IPS-18c (cell line): Measurements from ENCODE around the gene MAP3K4.

ENCODE experiments used
- H3K4me3 ChIP-seq: 2 replicates; pipeline ENCODE4 v1.7.0; 2013; ENCODE audit warnings: low read depth, mild to moderate bottlenecking, low read length, moderate library complexity; ENCODE audit not compliant: insufficient read depth
- H3K9me3 ChIP-seq: one replicate; pipeline ENCODE4 v1.6.1; 2013; ENCODE audit warnings: mild to moderate bottlenecking, low read length, moderate library complexity; ENCODE audit not compliant: control insufficient read depth, insufficient read depth

MAP3K4 gene

DNA sequence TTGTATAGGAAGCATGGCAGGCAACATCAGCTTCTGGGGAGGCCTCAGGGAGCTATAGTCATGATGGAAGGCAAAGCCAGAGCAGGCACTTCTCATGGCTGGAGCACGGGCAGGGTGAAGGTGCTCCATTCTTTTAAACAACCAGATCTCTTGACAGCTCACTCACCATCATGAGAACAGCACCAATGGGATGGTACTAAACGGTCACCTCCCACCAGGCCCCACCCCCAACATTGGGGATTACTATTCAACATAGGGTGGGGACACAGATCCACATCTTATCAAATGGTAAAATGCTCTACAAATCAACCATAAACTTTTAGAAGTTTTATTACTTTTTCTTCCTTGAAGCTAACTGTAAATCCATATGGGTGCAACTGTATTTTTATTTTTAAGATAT lies 61.5 kb downstream of the MAP3K4 start:
- no peak overlapping the region for H3K4me3 ChIP-seq

DNA sequence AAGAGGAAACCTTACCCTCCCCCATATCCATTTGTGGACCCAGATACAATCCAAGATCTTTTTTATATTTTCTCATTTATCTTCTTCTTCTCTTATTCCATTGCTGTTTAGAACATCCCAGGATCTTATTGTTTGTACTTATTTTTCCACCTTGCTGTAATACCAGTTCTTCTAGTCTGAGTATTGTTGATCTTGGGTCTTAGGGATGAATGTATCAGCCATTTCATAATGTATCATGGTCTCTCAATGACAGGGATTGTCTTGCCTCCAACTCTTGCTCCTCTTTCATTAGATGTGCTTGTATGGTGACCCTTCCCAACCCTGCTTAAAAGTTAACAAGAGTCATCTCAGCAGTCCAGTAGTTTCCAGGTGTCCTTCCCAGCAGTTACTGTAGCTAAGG lies 63.3 kb downstream of the MAP3K4 start:
- H3K4me3 ChIP-seq: no peak overlapping the region
- H3K9me3 ChIP-seq: no peaks in the 10 kb centered on the region

More for the DNA sequence above, 61.5 kb downstream of the MAP3K4 start:
- no peaks in the 10 kb centered on the region for H3K9me3 ChIP-seq

DNA sequence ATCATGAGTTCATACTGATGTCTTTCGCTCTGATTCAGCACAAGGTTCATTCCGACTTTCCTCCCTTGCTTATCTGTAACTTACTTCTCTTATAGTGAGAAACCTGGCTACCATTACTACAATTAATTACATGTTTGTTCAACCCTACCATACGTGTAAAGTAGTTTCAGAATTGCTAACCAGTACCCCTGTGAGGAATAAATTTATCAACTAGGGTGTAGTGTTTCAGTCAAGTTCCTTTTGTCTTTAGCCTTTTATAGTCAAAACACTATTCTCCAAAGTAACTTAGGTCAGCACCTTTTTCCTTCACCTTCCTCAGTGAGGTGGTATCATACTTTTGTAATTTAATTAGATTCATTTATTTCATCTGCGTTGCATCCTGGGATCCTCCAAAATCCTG lies 64.9 kb downstream of the MAP3K4 start:
- Histone ChIP-seq H3K4me3 (no peak overlapping the region), H3K9me3 (no peaks in the 10 kb centered on the region)

DNA sequence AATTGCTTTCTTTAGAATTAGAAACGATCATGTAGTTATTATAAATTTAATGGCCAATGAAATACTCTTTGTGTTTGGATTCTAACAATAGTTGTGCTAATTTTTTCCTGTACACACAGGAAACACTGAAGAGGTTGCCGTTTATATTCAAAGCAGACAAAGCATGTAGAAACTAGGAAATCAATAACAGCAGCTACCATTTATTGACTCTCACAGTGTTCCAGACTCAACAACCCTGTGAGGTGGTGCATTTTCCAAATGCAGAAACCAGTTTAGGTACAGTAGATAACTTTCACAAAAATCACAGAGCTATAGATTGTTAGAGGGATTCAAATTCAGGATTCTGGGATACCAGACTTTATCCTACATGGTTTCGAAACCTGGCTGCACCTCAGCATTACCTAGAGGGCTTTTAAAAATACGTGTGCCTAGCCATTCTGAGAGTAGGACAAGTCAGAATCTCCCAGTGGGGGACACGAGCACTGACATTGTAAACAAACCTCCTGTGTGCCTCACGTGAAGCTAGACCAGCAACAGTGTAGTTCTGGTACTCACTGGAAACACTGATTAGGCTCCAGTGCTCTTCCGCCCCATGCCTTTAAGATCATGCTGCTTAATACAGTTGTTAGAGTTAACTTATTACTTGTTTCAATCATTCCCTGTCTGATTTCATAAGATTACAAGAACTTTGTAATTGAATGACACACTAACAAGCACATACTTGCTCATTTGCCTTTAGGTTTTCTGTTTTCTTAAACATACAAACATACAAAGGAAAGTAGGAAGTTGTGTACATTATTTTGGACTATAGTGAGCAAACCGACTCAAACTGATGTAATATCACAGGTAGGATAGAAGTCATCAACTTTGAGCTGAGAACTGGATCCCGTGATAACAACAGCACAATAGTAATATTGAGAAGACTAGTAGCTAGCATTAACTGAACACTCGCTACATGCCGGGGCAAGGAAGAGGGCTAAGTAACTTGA lies 65.8 kb downstream of the MAP3K4 start:
- no peaks in the 10 kb centered on the region for H3K9me3 ChIP-seq
- no peak overlapping the region for H3K4me3 ChIP-seq

DNA sequence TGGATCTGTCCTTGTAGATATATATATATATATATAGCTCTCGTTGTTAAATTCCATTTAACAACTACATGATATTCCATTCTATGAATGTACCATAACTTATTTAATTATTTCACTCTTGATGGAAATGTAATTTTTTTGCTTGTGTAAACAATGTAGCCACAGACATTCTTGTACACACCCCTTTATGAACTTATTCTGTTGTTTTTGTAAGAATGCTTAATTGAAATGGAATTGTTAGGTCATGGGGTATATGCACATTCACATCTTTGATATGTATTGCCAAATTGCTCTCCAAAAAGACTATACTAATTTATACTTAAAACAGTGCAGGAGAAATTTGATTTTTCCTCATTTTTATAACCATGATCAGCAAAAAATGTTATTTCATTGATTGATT lies 67.2 kb downstream of the MAP3K4 start:
- H3K4me3 ChIP-seq: no peak overlapping the region

DNA sequence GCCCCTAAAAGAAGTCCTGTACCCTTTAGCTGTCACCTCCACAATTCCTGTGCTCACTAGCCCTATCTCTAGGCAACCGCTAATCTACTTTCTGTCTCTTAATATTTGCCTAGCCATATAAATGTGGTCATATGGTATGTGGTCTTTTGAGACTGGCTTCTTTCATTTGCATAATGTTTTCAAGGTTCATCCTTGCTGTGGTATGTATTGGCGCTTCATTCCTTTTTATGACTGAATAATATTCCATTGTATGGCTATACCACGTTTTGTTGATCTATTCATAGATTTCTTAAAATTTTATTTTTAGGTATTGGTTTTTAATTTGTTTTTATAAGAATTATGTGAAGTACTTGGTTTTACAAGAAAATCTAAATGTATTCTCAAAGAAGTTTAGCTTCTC lies 70.0 kb downstream of the MAP3K4 start:
- H3K4me3 ChIP-seq: no peak overlapping the region
- peaks cover 2% of the 10 kb centered on the region for H3K9me3 ChIP-seq

More for the DNA sequence above, 67.2 kb downstream of the MAP3K4 start:
- no peaks in the 10 kb centered on the region for H3K9me3 ChIP-seq

DNA sequence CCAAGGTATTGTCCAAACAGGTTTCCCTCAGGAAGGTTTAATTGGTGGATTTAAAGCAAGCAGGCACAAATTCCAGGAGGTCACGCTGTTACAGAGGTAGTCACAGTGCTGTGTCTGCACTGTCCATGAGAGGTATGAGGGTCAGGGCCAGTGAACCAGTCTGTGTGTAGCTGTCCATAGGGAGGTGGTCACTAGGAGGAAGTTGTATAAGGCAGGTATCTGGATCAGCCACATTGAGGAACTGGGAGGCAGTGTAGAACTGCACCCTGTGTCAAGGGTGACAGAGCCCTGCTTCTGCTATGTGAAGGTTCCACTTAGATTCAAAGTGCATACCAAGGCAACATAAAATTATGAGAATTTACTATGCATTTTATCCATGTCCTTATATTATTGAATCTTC lies 73.3 kb downstream of the MAP3K4 start:
- Histone ChIP-seq H3K9me3 (peaks cover 2% of the 10 kb centered on the region), H3K4me3 (no peak overlapping the region)

DNA sequence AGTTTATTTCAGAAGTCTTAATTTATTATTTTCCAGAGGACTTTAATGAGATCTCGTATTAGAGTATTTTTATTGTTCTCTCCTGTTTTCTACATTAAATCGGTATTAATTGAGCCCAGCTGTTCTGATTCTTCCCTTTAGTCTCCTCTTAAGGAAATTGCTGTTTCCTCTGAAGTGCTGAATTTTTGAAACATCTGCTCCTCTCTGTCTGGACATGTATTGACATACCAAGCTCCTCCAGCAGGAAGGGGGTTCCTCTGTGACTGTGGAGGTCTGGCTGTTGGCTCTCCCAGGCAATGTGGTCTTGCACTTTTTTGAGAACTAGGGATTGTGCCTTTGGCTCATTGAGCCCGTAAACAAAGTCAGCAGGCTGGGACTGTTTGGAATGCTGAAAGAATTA lies 74.9 kb downstream of the MAP3K4 start:
- H3K9me3 ChIP-seq: peaks cover 2% of the 10 kb centered on the region
- H3K4me3 ChIP-seq: no peak overlapping the region

DNA sequence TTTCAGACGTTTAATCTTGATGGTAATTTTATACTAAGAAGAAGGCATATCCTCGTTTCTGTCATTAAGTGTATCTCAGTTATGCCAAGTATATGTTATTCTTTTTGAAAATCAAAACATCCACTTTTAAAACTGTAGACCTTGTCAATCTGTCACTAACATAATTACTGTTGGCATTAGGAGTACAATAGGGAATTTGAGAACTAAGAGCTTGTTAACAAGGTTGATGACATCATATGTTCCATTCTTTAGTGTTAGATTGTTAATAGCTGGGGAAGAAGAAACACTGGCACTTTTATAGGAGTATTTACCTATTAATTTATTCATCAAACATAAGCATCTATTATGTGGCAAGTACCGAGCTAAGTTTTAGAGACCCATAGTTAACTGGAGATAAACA lies 76.2 kb downstream of the MAP3K4 start:
- Histone ChIP-seq H3K9me3 (peaks cover 2% of the 10 kb centered on the region), H3K4me3 (no peak overlapping the region)

DNA sequence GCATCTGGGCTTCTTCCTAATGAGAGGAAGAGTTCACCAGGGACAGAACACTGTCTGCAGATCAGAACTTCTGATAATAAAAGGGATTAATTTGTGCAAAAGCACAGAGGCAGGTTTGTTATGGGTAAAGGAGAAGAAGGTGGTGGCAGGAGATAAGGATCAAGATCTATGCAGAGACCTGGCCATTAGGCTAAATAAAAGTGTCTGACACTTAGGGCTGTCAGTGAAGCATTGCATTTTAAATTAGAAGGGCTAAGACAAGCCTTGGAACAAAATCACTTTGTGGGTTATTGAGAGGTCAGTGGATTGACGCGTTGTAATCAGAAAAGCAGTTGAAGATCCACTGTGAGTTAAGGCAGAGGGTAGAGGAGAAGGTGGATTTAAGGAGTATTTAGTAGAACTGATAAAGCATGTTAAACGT lies 76.8 kb downstream of the MAP3K4 start:
- Histone ChIP-seq H3K4me3 (no peak overlapping the region), H3K9me3 (peaks cover 2% of the 10 kb centered on the region)

DNA sequence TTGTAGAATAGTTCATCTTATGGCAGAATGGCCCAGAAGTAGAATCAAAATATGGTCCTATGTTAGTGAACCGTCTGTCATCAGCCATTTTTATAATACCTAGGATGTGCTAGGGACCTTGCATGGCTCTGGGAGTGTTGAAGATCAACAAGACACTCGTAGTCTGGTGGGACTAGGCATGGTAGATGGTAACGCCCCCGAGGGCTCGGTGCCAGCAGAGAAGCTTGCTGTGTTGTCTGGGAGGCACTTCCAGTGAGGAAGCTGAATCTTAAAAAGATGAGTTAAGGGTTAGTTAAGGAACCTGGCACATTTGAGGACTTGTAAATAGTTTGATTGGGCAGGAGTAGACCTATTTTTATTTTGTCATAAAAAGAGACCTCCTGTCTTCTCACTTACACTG lies 82.4 kb downstream of the MAP3K4 start:
- no peaks in the 10 kb centered on the region for H3K9me3 ChIP-seq

DNA sequence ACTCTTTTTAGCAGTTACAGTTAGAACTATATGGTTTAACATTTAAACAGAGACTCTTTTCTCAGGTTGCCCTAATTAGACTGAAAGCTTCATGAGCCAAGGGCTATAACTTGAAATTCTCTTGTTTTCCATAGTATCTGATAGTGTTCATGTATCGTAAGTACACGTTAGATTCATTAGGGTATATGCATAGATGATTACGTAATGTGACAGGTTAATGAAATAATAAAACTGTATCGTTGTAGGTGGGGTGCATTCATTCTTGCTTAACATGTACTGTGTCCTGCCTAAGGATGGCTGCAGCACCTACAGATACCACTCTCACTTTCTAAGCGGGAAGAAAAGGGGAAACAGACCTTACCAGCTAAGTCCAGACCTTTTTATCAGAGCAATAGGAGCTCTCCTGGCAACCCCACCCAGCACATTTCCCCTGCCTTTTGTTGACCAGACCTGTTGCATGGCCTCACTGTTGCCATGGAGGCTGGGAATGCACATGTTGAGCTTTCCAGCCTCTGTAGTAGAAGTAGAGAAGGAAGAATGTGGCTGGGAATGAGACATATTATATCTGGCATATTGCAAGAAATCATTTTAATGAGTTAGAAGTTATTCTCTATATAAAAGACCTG lies 83.0 kb downstream of the MAP3K4 start:
- H3K9me3 ChIP-seq: no peaks in the 10 kb centered on the region

More for the DNA sequence above, 82.4 kb downstream of the MAP3K4 start:
- no peak overlapping the region for H3K4me3 ChIP-seq

DNA sequence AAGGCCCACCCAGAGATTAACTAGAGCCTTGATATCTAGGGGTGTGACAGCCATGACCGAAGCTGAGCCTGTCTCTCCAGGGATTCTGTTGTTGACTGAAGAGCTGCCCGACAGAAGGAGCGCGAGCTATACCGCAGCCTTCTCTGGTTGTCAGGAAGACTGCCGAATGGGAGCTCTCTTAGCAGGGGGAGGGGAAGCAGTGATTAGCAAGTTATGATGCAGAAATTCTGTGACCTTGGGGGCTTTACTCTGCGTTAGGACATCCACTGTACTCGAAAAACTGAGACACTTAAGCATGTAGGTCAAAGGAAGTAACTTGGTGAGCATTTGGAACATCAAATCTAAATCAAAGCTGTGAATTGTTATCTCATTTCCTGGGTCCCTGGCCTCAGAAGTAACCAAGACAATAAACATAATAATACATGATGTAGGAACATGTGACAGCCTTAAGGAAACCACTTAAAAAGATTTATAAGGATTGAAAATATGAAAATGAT lies 84.7 kb downstream of the MAP3K4 start:
- no peak overlapping the region for H3K4me3 ChIP-seq
- no peaks in the 10 kb centered on the region for H3K9me3 ChIP-seq

More for the DNA sequence above, 83.0 kb downstream of the MAP3K4 start:
- H3K4me3 ChIP-seq: no peak overlapping the region

DNA sequence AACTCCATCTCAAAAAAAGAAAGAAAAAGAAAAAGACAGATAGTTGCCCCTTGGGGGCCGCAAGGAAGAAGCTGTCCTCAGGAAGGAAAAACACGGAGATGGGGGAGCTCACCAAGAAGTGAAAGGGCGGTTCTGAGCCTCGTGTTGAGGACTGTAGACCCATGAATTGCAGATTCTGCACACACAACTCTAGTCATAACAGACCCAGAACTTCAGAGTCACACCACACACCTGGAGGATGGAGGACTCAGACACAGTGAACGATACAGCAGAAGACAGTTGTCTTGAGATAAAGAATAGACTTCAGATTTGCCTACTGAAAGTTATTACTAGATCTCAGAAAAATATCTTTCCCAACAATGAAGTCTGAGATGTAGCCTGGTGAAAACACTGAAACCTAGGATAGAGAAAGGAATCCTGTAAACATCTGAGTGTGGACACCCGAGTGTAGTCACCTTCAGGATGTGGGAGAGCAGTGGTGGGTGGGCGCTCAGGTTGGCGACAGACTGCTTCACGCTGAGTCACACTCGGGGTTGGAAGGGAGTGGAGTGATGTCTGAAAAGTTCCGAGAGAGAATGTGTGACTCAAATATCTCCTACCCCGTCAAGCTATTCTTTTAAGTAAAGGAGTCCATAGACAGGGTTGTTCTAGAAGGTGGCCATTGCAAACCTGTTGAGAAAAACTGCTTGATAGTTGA lies 88.1 kb downstream of the MAP3K4 start:
- no peak overlapping the region for H3K4me3 ChIP-seq
- no peaks in the 10 kb centered on the region for H3K9me3 ChIP-seq

DNA sequence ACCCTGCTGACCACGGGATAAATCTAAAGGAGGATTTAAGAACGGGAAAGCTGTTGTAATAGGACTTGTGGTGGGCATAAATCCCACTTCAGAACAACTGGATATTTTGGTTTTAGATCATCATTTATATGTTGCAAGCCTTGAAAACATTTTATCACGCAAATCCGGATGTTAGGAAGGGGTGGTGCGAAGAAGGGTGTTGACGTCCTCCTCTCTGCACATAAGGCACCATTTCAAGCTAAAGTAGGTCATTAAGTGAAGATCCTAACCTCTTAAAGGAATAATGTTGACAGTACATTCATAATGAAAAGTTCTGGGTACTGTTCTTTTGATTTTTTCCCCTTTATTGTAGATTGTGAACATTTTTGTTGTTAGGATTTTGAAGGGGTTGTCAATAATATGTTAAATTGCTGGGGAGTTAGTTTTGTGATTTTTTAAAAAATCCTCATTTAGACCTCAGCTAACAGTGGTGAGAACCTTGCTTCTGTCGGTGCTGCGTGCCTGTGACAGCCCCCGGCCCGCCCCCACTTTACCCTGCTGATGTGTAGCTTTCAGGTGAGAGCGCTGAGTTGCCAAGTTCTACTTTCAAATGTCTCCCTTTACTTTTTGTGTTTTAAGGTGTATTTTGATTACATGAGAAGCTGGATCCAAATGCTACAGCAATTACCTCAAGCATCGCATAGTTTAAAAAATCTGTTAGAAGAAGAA lies 88.8 kb downstream of the MAP3K4 start:
- Histone ChIP-seq H3K9me3 (no peaks in the 10 kb centered on the region), H3K4me3 (no peak overlapping the region)

DNA sequence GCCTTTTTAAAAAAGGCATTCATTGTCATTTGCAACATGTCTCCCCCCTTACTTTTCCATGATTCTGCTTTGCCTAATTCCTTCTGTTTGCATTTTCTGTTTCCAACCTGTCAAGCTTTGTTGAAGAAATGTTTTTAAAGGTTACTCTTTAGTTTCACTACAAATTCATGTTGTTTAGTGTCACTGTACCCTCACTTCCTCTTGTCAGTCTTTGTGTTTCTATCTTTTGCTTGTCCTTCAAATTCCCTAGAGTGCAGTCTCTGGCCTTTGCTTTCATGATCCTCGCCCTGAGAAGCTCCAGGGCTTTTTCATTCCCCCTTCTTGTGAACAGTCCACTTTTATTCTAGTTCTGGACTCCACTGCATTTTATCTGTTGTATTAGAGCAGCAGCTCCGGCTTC lies 90.6 kb downstream of the MAP3K4 start:
- Histone ChIP-seq H3K4me3 (no peak overlapping the region), H3K9me3 (no peaks in the 10 kb centered on the region)

DNA sequence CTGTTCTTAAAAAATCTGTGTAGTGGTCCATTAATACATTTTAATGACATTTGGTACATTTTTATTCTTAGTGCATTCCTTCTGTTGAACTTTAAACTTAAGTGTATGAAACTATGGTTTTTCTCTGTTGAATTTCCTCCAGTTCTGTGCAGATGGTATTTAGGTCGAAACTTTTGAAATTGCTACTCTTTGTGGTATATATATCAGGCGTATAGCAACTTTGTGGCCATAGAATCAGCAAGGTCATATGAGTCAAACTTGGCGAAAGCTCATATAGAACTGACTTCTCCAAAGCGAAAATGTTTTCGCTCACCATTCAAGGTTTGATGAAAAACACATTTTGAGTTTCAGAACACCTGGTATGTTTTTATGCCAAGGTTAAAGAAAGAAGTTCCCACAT lies 93.7 kb downstream of the MAP3K4 start:
- Histone ChIP-seq H3K9me3 (no peaks in the 10 kb centered on the region), H3K4me3 (no peak overlapping the region)
